Sciatic nerve (tissue), 2 donors: ENCODE data around the gene NRP1. TPM values are rescaled to one million over a fixed set of nuclear protein-coding genes. Genes with fewer than 3 reads are reported as not detected.
"Not testable (repeated sequence)": the region's sequence is repeated elsewhere in the genome, so short reads cannot be mapped to it uniquely, and the experiment has no call there.

ENCODE experiments used
- ATAC-seq: fragments of 200-7000 bp; cut with Tn5 transposase; one replicate; pipeline ENCODE4 v1.9.1; 2020; ENCODE audit warnings: mild to moderate bottlenecking, moderate library complexity
- DNase-seq: peaks from one replicate; pipeline ENCODE4 v3.0.0-alpha.2; 2020; ENCODE audit warnings: low spot score
- intact Hi-C: fragments of 100-400 bp; cut with DNase I; formaldehyde crosslinking; loops from one replicate; pipeline ENCODE4 v1.14.2; 2022
- total RNA-seq: library from RNA; stranded (reverse); fragmentation: NEBNext Ultra II Directional; extraction: Animal tissue kit (Norgen Biotek cat#: 25700); gene quantifications from one replicate; pipeline ENCODE4 v1.2.1, GENCODE V29; 2021
- donor health status: DM: no; HTN: no; CAD: no.
- donor health status: DM: no; HTN: no; CAD: no.

The NRP1 gene
- total RNA-seq, 1 donor from 2014 or later: 156 TPM

DNA sequence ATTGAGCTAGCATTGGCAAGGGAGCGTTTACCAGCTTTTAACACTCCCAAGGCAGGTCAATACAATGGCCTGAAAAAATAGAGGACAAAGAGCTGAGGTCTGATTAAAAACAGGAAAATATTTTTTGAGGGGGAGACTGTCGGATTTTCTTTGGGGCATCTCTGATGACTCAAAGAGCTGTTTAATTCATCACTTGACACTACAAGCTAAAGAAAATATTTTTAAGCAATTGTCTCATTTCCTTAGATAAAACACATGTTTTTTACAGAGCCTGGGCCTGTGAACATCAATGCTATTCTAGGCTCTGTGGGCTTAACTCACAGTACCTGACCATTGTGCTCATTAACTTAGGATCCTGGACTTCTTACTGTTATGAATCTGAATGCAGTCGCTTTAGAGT, 100.8 kb downstream of the NRP1 start:
- intact Hi-C loops: no loop called here
- ATAC-seq (no peak), DNase-seq (no peak)

DNA sequence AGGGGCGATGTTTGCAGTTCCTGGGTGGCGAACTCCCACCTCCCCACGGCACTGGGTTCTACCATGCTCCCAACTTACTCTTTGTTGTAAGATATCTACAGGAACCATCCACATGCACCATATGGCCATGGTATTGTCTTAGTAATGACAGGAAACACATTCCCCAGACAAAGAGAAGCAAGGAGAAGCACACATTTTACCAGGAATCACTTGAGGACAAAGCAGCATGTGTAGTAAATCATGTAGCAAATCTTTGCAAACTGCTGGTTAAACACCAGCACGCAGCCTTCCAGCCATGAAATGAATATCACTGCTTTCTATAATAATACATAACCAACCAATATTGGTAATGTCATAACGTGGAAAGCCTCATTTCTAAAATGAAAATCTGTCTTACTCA, 101.2 kb downstream of the NRP1 start:
- intact Hi-C loops: no loop called here
- no peak for DNase-seq
- no peak for ATAC-seq

DNA sequence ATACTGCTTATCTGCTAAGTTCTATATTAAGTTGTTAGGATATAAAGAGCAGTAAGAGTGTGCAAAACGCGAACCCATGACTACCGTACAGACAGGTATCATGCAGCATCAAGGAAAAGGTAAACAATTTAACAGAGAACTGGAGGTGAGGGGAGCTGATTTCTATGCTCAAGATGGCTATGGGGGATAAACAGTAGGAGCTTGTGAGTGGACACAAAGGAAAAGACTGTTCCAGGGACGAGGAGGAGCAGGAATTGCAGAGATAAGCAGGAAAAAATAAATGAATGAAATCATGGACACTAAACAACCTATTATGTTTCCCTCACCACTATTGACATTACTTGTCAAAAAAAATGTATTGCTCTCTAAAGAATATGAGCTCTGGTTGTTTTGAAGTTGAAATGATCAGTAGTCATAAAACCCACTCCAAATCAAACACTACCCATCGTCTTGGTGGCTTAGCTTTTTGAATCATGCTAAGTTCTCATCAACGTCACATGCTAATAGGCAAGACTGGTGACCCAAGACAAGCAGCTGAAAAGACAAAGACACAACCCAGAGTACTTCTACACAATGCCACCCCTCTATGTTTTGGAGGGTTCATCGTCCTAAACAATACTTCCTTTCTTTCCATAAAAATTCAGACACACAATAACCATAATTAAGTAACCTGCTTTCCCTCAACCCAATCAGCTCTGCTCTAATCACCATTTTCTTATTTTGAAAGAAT, 102.7 kb downstream of the NRP1 start:
- intact Hi-C loops: no loop called here
- DNase-seq (no peak), ATAC-seq (no peak)

GRCh38 chr10:33229949-33230267, 104.6 kb downstream of the NRP1 start:
- DNase-seq (no peak), ATAC-seq (no peak)
- intact Hi-C loops: no loop called here

- intact Hi-C loops: no loop called here
- no peak for DNase-seq
- ATAC-seq: no peak
Observed at GRCh38 chr10:33229252-33229948, 105.1 kb downstream of the NRP1 start.

GRCh38 chr10:33228426-33228825, 106.0 kb downstream of the NRP1 start:
- intact Hi-C loops: no loop called here
- ATAC-seq: no peak
- DNase-seq: no peak

DNA sequence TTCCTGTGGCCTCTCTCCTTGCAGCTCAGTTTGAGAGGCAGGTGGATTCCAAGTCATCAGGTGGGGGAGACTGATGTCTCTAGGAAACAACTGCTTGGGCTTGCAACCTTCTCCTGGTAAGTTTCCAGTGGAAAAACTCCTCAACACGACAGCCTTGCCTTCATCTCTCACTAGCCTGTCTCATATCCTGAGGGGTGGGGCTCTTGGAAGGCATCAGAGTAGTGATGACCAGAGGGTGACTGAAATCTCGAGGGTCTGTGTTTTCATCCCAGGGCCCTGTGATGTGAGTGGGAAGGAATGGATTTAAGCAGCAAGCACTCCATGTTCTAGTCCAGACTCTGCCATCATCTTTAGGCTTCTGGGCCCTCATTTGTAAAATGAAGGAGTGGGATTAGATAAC, 107.0 kb downstream of the NRP1 start:
- intact Hi-C loops: no loop called here
- no peak for ATAC-seq
- no peak for DNase-seq

GRCh38 chr10:33224251-33224965, 110.1 kb downstream of the NRP1 start:
- intact Hi-C loops: no loop called here
- DNase-seq (no peak), ATAC-seq (no peak)

DNA sequence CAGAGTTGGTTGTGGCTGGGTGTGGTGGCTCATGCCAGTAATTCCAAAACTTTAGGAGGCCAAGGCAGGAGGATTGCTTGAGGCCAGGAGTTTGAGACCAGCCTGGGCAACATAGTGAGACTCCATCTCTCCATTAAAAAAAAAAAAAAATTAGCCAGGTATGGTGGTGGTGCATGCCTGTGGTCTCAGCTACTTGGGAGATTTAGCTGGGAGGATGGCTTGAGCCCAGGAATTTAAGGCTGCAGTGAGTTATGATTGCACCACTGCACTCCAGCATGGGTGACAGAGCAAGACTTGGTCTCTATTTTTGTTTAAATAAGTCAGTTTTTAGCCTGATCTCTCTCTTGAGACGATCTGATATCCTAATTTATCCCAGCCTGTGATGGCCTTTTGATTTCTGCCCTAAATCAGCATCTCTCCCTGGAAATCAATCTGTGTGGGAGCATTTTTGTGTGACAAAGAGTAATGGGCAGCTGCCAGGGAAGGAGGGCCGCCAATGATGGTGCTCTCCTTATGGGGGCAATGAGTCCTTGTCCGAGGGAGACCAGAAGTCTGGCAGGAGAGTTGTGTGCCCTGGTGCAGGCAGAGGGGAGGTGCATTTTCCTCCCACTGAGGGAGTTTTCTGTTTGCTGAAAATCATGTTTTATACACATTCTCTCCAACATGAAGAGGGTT, 111.0 kb downstream of the NRP1 start:
- no peak for DNase-seq
- ATAC-seq: peak; percentile 12
- intact Hi-C loops: no loop called here

GRCh38 chr10:33222304-33222703, 112.2 kb downstream of the NRP1 start:
- DNase-seq, ATAC-seq, intact Hi-C loops: not testable (repeated sequence)

GRCh38 chr10:33217854-33218253, 116.6 kb downstream of the NRP1 start:
- intact Hi-C loops: no loop called here
- ATAC-seq: no peak
- no peak for DNase-seq

GRCh38 chr10:33216661-33217427, 117.6 kb downstream of the NRP1 start:
- ATAC-seq (no peak), DNase-seq (no peak)
- intact Hi-C loops: no loop called here

DNA sequence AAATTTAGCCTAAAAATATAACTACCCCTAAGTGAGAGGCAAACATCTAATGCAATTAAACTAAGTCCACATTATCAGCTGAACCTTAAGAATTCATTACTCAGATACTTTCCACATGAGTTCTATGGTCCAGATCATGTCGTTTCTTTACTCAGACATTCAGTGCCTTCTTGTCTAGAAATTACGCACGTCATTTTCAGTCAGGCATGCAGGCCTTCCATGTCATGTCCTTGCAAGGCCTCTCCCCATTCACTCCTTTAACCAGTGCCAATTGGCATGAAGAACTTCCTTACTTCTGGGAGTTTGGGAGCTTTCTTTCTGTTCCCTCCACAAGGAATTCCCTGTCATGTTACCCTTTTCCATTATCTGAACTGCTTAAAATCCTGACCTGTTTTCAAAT, 118.8 kb downstream of the NRP1 start:
- intact Hi-C loops: no loop called here
- ATAC-seq: no peak
- DNase-seq: no peak

GRCh38 chr10:33215154-33215553, 119.3 kb downstream of the NRP1 start:
- ATAC-seq: peak; percentile 26
- intact Hi-C loops: no loop called here
- DNase-seq: no peak

GRCh38 chr10:33214174-33214573, 120.3 kb downstream of the NRP1 start:
- intact Hi-C loops: no loop called here

GRCh38 chr10:33212061-33212748, 122.3 kb downstream of the NRP1 start:
- peak; percentile 35 for ATAC-seq
- intact Hi-C loops: no loop called here
- DNase-seq: no peak

More at GRCh38 chr10:33214174-33214573, 120.3 kb downstream of the NRP1 start:
- DNase-seq: no peak
- no peak for ATAC-seq

DNA sequence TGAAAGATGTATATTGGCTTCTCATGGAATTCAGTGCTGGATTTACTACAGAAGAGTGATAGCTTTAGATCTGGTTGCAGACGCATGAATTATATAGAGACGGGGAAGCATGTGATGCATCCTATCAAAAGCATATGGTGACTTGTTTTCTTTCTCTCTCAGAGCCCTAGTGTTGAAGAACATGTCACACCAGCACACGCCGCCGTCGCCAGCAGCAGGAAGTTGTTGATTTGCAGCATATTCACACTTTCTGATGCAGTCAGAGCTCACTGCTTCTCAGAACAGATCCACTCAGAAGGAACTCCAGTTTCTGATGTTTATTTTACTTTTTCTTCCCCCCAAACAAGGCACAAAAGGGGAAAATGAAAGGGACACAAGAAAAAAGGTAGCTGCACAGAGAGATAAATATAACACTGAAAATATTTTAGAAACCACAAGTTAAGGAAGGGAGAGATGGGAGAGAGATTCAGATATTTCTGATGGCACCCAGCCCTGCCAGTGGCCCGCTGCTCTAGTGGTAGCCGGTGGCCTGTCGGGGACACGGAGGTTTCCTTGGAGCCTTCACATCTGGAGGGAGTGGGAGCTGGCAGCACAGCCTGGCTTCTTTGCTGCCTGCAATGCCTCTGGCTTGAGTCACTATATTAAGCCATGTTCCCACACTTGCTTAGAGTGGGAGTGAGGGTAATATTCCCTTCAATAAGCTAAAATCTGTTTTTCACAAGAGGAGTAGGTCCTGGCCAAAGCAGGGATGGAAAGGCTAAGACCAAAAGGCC, 123.2 kb downstream of the NRP1 start:
- intact Hi-C loops: no loop called here
- ATAC-seq (peak; percentile 64), DNase-seq (no peak)

DNA sequence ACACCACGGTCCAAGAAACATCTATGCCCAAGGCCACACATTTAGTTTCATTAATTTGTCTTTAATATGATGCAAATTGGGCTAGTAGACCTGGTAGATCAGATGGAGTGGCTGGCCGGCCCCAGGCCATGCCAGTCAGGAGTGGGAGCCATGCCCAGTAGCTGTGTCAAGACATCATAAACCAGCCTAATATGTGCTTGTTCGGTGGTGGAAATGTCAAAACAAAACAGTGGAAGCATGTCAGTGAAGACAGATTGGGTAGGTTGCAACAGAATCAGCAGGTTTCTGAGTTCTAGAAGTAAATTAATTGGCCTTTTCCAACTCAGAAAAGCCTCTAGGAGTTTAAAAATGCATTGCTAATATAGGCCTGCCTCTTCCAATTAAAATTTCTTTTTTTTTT, 124.7 kb downstream of the NRP1 start:
- ATAC-seq (no peak), DNase-seq (no peak)
- intact Hi-C loops: no loop called here
